NK-92 treated with Interleukin-12 subunit alpha and Interleukin-12 subunit beta, amount 100 ng/mL, for 24 hours (cell line): ENCODE data around the gene ANO5.

ENCODE experiments used
- DNase-seq: peaks from one replicate; lab custom pipeline; 2025; lab: John Stamatoyannopoulos, UW

ANO5 gene

DNA sequence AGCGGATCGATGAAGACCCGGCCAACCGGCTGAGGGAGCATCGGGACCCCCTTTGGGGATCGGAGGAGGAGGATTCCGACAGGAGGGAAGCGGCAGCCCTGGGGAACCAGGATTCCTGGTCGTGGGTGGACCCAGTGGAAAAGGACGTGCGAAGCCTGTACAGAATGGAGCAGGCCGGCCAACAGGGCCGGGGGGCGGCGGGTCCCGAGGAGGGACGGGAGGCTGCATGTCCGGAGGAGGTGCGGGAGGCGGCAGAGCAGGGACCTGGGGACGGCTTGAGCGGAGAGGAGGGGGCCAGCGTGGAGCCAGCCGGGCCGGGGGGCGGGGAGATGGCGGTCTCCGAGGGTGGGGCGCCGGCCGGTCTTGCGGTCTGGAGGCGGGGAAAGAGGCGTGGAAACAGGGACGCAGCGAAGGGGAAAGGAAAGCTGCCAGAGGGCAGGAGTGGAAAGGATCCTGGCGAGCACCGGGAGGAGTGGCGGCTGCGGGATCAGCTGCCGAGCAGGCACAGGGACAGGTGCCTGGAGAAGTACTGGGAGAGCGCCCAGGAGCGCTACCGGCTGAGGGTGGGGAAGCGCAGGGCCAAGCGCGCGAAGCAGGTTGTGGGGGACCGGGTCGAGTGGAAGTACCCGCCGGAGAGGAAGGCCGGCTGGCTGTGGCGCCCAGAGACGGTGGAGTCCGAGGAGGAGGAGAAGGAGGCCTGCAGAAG lies at the start of gene ANO5:
Gene ANO5 (plus strand): TSS at position 444 of the 706 bp plus-strand sequence. CDS start 408 bp downstream, outside the sequence.
- no peak for DNase-seq

DNA sequence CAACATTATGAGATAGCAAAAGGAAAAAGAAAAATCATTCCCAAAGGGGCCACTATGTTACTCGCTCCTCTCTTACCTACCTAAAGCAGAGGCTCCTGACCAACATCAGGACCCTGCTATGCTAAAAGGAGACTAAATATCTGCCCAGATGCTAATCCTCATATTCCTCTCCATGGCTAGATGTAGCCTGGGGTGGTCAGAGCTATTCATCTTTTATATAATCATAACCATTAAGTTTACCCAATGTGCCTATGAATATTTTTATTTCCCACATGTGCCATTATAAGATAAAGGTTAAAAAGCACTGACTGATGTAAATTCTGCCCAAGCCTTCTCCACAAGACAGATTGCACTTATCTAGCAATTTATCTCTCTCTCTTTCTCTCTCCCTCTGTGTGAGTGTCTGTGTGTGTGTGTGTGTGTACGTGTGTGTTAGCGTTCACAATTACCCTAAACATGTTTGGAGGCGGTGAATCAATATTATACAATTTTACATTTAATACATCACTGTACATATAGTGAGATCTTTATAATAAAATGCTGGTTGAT lies 41.2 kb upstream of the ANO5 start:
- no peak for DNase-seq

GRCh38 chr11:22157531-22157930 lies 35.4 kb upstream of the ANO5 start:
- DNase-seq, result no peak

- DNase-seq, result no peak
Measured at GRCh38 chr11:22161489-22161888, 31.4 kb upstream of the ANO5 start.

- DNase-seq, result no peak
Measured at GRCh38 chr11:22162756-22163155, 30.1 kb upstream of the ANO5 start.

- DNase-seq, result no peak
Measured at GRCh38 chr11:22163394-22163797, 29.5 kb upstream of the ANO5 start.

GRCh38 chr11:22165087-22165486 lies 27.8 kb upstream of the ANO5 start:
- no peak for DNase-seq

- no peak for DNase-seq
Measured at GRCh38 chr11:22165759-22166513, 26.9 kb upstream of the ANO5 start.

GRCh38 chr11:22169833-22170232 lies 23.1 kb upstream of the ANO5 start:
- no peak for DNase-seq

GRCh38 chr11:22173532-22173931 lies 19.4 kb upstream of the ANO5 start:
- DNase-seq, result no peak

DNA sequence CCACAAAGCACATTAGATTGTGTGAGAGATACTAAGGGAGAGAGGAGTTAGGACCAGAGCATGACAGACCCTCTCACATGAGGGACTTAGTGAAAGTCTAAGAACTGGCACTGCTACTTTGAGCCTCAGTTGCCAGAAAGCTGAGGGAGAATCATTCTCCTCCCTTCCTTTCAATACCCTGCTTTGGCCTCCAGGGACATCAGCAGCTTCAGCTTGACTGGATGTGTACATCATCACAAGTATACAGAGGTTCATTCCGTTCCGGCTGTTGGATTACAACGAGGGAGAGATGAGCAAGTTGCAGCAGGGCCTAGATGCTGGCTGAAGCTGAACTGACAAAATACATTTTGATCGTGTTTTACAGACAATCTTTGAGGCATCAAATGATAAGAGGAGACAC lies 15.7 kb upstream of the ANO5 start:
- DNase-seq, result no peak

GRCh38 chr11:22179626-22180025 lies 13.3 kb upstream of the ANO5 start:
- no peak for DNase-seq

GRCh38 chr11:22180131-22180530 lies 12.8 kb upstream of the ANO5 start:
- DNase-seq, result no peak

- no peak for DNase-seq
Measured at GRCh38 chr11:22189660-22190059, 3.2 kb upstream of the ANO5 start.

GRCh38 chr11:22190827-22191463 lies 1.9 kb upstream of the ANO5 start:
- DNase-seq, result no peak

- DNase-seq, result no peak
Measured at GRCh38 chr11:22192289-22192641, 620 bp upstream of the ANO5 start.

DNA sequence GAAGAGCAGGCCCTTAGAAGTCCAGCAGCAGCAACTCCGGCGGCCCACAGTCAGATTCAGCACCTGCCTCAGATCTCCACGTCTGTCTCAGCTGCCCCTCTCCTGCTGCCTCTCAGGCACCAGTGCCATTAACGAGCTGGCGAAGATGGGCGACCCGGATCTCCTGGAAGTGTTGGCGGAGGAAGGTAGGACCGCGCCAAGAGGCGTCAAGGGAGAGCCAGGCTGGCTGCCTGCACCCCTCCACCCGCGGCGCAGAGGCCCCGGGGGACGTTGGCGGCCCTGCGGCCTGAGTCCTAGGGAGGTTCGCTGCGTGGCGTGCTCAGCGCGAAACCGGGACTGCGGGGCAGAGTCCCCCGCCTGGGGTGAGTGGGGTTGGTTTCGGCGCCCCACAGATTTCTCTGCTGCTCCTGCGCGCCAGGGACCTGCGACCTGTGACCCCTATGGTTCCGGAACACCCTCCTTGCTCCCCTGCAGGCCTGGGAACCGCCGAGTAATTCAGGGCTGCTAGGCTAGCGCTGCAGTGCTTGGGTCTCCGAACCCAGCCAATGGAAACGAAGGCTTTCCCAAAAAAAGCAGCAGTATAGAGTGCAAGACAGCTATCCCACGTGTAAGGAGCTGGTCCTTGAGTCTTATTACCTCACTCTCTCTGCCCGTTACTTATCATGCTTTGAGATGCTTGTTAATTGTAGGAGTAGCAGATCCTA lies 615 bp downstream of the ANO5 start:
- DNase-seq, result no peak

DNA sequence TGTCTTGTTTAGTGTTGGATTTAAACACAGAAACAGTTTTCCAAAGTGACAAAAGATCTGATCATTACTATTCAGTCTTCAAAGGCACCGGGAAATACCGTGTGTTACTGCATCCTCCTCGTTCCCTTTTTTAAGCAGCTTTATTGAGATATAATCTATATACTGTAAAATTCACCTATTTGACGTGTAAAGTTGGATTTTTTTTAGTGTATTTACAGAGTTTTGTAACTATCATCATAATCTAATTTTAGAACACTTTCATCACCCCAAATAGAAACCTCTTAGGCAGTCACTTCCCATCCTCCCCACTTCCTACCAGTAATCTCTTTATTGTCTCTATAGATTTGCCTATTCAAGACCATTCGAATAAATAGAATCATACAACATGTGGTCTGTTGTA lies 1.4 kb downstream of the ANO5 start:
- DNase-seq, result no peak

GRCh38 chr11:22194907-22195306 lies 2.0 kb downstream of the ANO5 start:
- DNase-seq, result no peak

GRCh38 chr11:22197139-22198005 lies 4.5 kb downstream of the ANO5 start:
- no peak for DNase-seq

DNA sequence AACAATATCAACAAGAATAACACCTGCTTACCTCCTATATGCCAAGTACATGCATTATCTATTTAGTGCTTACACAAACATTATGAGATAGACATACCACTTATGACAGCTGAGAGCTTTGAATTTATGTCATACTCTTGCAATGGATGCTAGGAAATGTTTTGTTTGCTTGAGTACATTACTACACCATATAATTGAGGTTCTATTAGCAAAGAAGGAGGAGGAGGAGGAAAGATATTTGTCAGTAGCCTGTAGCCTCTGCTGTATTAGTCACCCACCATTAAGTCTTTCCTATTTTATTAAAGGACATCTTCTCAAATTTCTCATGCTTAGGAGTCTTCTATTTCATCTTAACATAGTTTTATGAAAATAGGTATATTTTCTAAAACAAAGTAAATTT lies 6.4 kb downstream of the ANO5 start:
- no peak for DNase-seq
